SU-DHL-6 (cell line): ENCODE data around the gene CATSPERE.
"Not testable (repeated sequence)": the region's sequence is repeated elsewhere in the genome, so short reads cannot be mapped to it uniquely, and the experiment has no call there.

Source experiments
- H2AFZ ChIP-seq: fragments of 200-600 bp; sonication (generic); 2 replicates; pipeline ENCODE4 v1.6.1; 2014; ENCODE audit warnings: low read depth, mild to moderate bottlenecking, moderate library complexity, mixed read lengths, antibody characterized with exemption, low read length; ENCODE audit not compliant: severe bottlenecking
- H3F3A ChIP-seq: fragments of 200-600 bp; shearing (Covaris generic); 2 replicates; pipeline ENCODE4 v1.6.0; 2016; ENCODE audit warnings: antibody characterized with exemption, mild to moderate bottlenecking; ENCODE audit not compliant: insufficient read depth
- H3K27ac ChIP-seq: fragments of 200-600 bp; sonication (generic); 2 replicates; pipeline ENCODE4 v1.5.1; 2016; ENCODE audit warnings: low read depth, mild to moderate bottlenecking, low read length, moderate library complexity, mixed read lengths
- H3K27me3 ChIP-seq: fragments of 200-600 bp; sonication (generic), shearing (Covaris generic); 2 replicates; pipeline ENCODE4 v1.6.0; 2014; ENCODE audit warnings: mild to moderate bottlenecking, low read length
- H3K36me3 ChIP-seq: fragments of 200-600 bp; sonication (generic); 2 replicates; pipeline ENCODE4 v1.6.1; 2014; ENCODE audit warnings: mild to moderate bottlenecking, low read length, mixed read lengths
- H3K4me2 ChIP-seq: fragments of 300-600, 200-600 bp; shearing (Covaris generic), sonication (generic); 2 replicates; pipeline ENCODE4 v1.6.0; 2014; ENCODE audit warnings: low read length, low read depth, mild to moderate bottlenecking; ENCODE audit not compliant: poor library complexity, severe bottlenecking
- H3K4me3 ChIP-seq: fragments of 200-600 bp; sonication (generic); 2 replicates; pipeline ENCODE4 v1.5.1; 2014; ENCODE audit warnings: antibody characterized with exemption, low read length, mild to moderate bottlenecking, mixed read lengths; ENCODE audit not compliant: insufficient read depth, poor library complexity, severe bottlenecking
- H3K79me2 ChIP-seq: fragments of 200-600 bp; sonication (generic); 2 replicates; pipeline ENCODE4 v1.6.1; 2014; ENCODE audit warnings: mild to moderate bottlenecking, low read length, moderate library complexity; ENCODE audit not compliant: insufficient read depth
- H3K9ac ChIP-seq: fragments of 200-600 bp; sonication (generic); 2 replicates; pipeline ENCODE4 v1.7.0; 2014; ENCODE audit warnings: mild to moderate bottlenecking, low read length
- H3K9me2 ChIP-seq: fragments of 200-600 bp; sonication (generic); replicated peaks from 2 replicates; pipeline ENCODE4 v1.6.1; 2014; ENCODE audit warnings: low read length; ENCODE audit not compliant: insufficient read depth
- H3K9me3 ChIP-seq: fragments of 200-600 bp; sonication (generic); 2 replicates; pipeline ENCODE4 v1.6.1; 2014; ENCODE audit warnings: low read length, mixed read lengths; ENCODE audit not compliant: insufficient read depth
- H4K20me1 ChIP-seq: fragments of 200-600 bp; sonication (generic); 2 replicates; pipeline ENCODE4 v1.6.1; 2014; ENCODE audit warnings: low read depth, mild to moderate bottlenecking, antibody characterized with exemption, low read length, moderate library complexity, mixed read lengths
- CTCF ChIP-seq: fragments of 200-600 bp; sonication (generic); IDR thresholded peaks from one replicate; pipeline ENCODE4 v1.5.1; 2017; ENCODE audit warnings: antibody characterized with exemption, mild to moderate bottlenecking, low read length, moderate library complexity; ENCODE audit not compliant: insufficient read depth, poor library complexity, severe bottlenecking
- EZH2phosphoT487 ChIP-seq: fragments of 200-600 bp; sonication (generic), shearing (Covaris generic); conservative IDR thresholded peaks from 2 replicates; pipeline ENCODE4 v1.6.1; 2018; ENCODE audit warnings: mild to moderate bottlenecking, antibody characterized with exemption, low read length, moderate library complexity, mixed read lengths

Gene CATSPERE

GRCh38 chr1:244678697-244679096, 217.6 kb downstream of the CATSPERE start:
- Histone ChIP-seq H3K4me2 (no peak overlapping the region), H3K4me3 (no peak overlapping the region), H3K36me3 (peaks cover 39% of the 10 kb centered on the region), H2AFZ (no peak overlapping the region), H3K79me2 (peaks cover 100% of the 10 kb centered on the region), H3K9me3 (no peaks in the 10 kb centered on the region), H3K27ac (no peak overlapping the region), H3K9me2 (no peaks in the 10 kb centered on the region), H3K27me3 (no peaks in the 10 kb centered on the region), H4K20me1 (peaks cover 35% of the 10 kb centered on the region), H3F3A (0 out of 2 replicates have a peak, but pooled peaks cover 15% of the 10 kb centered on the region), H3K9ac (no peak overlapping the region)
- TF ChIP-seq EZH2phosphoT487 (no peak), CTCF (no peak)

- peaks cover 100% of the 10 kb centered on the region for H3K79me2 ChIP-seq
- H3K36me3 ChIP-seq, result peaks cover 47% of the 10 kb centered on the region
- TF ChIP-seq EZH2phosphoT487 (no peak), CTCF (no peak)
- H3K4me3 ChIP-seq, result no peak overlapping the region
- H3K9me3 ChIP-seq, result no peaks in the 10 kb centered on the region
- H3K27ac ChIP-seq, result no peak overlapping the region
- H2AFZ ChIP-seq, result no peak overlapping the region
- no peak overlapping the region for H3K4me2 ChIP-seq
- no peaks in the 10 kb centered on the region for H3K27me3 ChIP-seq
- peaks cover 20% of the 10 kb centered on the region; the same call in 1 of the 2 replicates for H3F3A ChIP-seq
- H3K9me2 ChIP-seq, result no peaks in the 10 kb centered on the region
- no peak overlapping the region for H3K9ac ChIP-seq
- peaks cover 35% of the 10 kb centered on the region for H4K20me1 ChIP-seq
Observed at GRCh38 chr1:244680667-244681066, 219.6 kb downstream of the CATSPERE start.

- peaks cover 100% of the 10 kb centered on the region for H3K79me2 ChIP-seq
- not testable (repeated sequence) for H2AFZ ChIP-seq
Observed at GRCh38 chr1:244682087-244682486, 221.0 kb downstream of the CATSPERE start.

More at GRCh38 chr1:244682087-244682486, 221.0 kb downstream of the CATSPERE start:
- not testable (repeated sequence) for H3K9me3 ChIP-seq, H3K4me2 ChIP-seq, H3K4me3 ChIP-seq, H3K9me2 ChIP-seq, H3K9ac ChIP-seq, H3K27ac ChIP-seq, H3K27me3 ChIP-seq
- H3F3A ChIP-seq, result peaks cover 23% of the 10 kb centered on the region; the same call in 1 of the 2 replicates
- H3K36me3 ChIP-seq, result peaks cover 55% of the 10 kb centered on the region
- H4K20me1 ChIP-seq, result peaks cover 35% of the 10 kb centered on the region
